ENCODE data around the gene GSK3B. TPM values are rescaled to one million over a fixed set of nuclear protein-coding genes. Genes with fewer than 3 reads are reported as not detected.

GSK3B gene
- polyA plus RNA-seq, 3 donors, result 16.2 to 20.6 (median 20.5) TPM

DNA sequence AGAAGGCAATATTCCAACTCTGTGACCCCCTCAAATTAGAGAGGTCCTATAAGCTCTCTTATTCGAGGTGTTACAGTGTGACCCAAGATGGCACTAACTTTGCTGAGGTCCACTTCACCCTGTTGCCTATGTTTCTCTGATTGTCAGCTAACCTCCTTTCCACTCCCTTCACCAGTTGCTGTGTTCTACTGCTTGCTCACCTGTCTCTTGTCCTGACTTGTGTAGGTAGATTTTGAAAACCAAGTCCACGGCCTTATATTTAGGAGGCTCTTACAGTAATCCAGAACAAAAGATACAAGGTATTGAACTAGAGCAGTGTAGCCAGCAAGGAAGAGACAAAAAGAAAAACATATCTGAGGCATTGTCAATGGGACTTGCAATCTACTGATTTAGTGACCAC lies 20.1 kb upstream of the GSK3B start:
- no peaks in the 10 kb centered on the region for H3K27me3 ChIP-seq (ENCODE audit: control insufficient read depth in 2 of 2, insufficient read depth in 2 of 2, low read length in 2 of 2)
- peaks cover 7 to 22% (median 19%) of the 10 kb centered on the region in 7 donors for H3K9me3 Mint-ChIP-seq
- no peak overlapping the region for H3K4me2 ChIP-seq (replicated peaks; ENCODE audit: extremely low read depth, low read length, poor library complexity, severe bottlenecking)

More for the DNA sequence above, 20.1 kb upstream of the GSK3B start:
- Histone ChIP-seq H2AFZ (ENCODE audit: insufficient read depth, low read depth, low read length, poor library complexity, severe bottlenecking) (no peak overlapping the region), H3K9me3 (replicated peaks in 1 of 2; ENCODE audit: control insufficient read depth in 1 of 2, insufficient read depth in 1 of 2, low read length in 2 of 2) (peaks cover 12 to 15% of the 10 kb centered on the region in 2 donors), H3K27ac (ENCODE audit: low read depth in 1 of 2, low read length in 2 of 2) (no peak overlapping the region), H3K79me2 (ENCODE audit: insufficient read depth, low read length) (no peaks in the 10 kb centered on the region), H4K20me1 (ENCODE audit: insufficient read depth, low read length) (no peaks in the 10 kb centered on the region), H3K36me3 (replicated peaks in 1 of 2; ENCODE audit: control insufficient read depth in 1 of 2, insufficient read depth in 2 of 2, low read length in 2 of 2) (no peaks in the 10 kb centered on the region), H3K4me1 (ENCODE audit: control insufficient read depth in 1 of 2, insufficient read depth in 2 of 2, low read length in 2 of 2) (no peaks in the 10 kb centered on the region), H3K4me3 (replicated peaks in 1 of 3; ENCODE audit: low read depth in 2 of 3, low read length in 3 of 3) (no peak overlapping the region), H3K9ac (ENCODE audit: insufficient read depth, low read length, poor library complexity, severe bottlenecking) (no peak overlapping the region)
- 60% methylated on average over 1 of the region's 2 CpGs for WGBS (ENCODE audit: insufficient coverage)
- H3K4me3 Mint-ChIP-seq, result no peak overlapping the region
- no peak overlapping the region for H3K27ac Mint-ChIP-seq
- no peaks in the 10 kb centered on the region for H3K36me3 Mint-ChIP-seq
- peaks cover 0 to 1% (median 0%) of the 10 kb centered on the region in 3 donors for H3K27me3 Mint-ChIP-seq (ENCODE audit: low read depth in 3 of 3)
- DNase-seq, result no peak
- no peak for TF ChIP-seq CTCF (IDR thresholded peaks at IDR 0.05)
- intact Hi-C loops (cut with micrococcal nuclease), result no loop called here
- H3K4me1 Mint-ChIP-seq, result no peaks in the 10 kb centered on the region

Data from CD14-positive monocyte (primary cell).